ENCODE measurements around the gene ACSS2.

Gene ACSS2

DNA sequence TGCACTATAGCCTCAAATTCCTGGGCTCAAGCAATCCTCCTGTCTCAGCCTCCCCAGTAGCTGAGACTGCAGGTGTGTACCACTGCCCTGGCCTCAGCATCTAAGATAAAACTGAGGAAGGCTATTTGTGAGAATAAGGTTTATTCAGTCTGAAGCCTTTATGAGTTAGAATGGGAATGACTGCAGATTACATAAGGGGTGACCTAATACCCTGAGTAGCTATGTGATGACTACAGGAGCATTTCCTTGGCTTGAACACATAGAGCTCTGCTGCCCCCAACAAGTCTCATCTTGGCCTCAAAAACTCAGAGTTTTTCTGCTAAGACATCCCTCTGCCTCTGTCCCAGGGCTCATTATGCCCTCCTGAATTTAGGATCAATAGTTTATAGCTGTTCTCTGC, 71.6 kb downstream of the ACSS2 start:
- peaks cover 45% of the 10 kb centered on the region for H3K36me3 ChIP-seq (ENCODE audit: control insufficient read depth, insufficient read depth, low read length)
- peaks cover 6% of the 10 kb centered on the region for H3K4me1 ChIP-seq (ENCODE audit: control insufficient read depth, insufficient read depth, low read length, poor library complexity, severe bottlenecking)
- no peak overlapping the region for H3K4me3 ChIP-seq (ENCODE audit: extremely low read depth, insufficient read depth, low read length, poor library complexity, severe bottlenecking)
- H3K9me3 ChIP-seq (ENCODE audit: control insufficient read depth, low read length) = no peaks in the 10 kb centered on the region
- H3K27ac ChIP-seq (ENCODE audit: low read depth, low read length, severe bottlenecking) = no peak overlapping the region

DNA sequence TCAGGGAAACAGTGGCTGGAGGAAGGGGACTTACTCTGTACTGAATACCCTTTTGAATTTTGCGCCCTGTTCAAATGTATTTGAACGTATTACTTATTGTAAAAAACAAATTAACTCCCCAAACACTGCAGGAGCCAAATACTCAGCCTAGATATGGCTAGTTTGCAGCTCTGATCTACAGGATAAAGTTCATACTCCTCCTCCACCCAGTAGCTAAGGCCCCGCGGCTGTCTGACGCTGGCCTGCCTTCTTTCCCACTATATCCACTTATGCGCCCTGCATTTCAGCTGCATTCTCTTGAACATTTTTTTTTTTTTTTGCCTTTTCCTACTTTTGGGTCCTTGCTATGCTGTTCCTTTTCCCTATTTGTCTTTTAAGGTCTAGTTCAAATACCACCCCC, 72.7 kb downstream of the ACSS2 start:
- no peak overlapping the region for H3K27ac ChIP-seq (ENCODE audit: low read depth, low read length, severe bottlenecking)
- no peaks in the 10 kb centered on the region for H3K9me3 ChIP-seq (ENCODE audit: control insufficient read depth, low read length)
- H3K36me3 ChIP-seq (ENCODE audit: control insufficient read depth, insufficient read depth, low read length) = peaks cover 39% of the 10 kb centered on the region
- WGBS, 2 experiments (ENCODE audit: insufficient coverage in 2 of 2) = 88 to 92% methylated on average over 2 to 4 of the region's 6 CpGs
- H3K4me1 ChIP-seq (ENCODE audit: control insufficient read depth, insufficient read depth, low read length, poor library complexity, severe bottlenecking) = peaks cover 6% of the 10 kb centered on the region
- no peak overlapping the region for H3K4me3 ChIP-seq (ENCODE audit: extremely low read depth, insufficient read depth, low read length, poor library complexity, severe bottlenecking)

GRCh38 chr20:34951252-34951651, 74.8 kb downstream of the ACSS2 start:
- Histone ChIP-seq H3K4me3 (ENCODE audit: extremely low read depth, insufficient read depth, low read length, poor library complexity, severe bottlenecking) (no peak overlapping the region), H3K36me3 (ENCODE audit: control insufficient read depth, insufficient read depth, low read length) (peaks cover 24% of the 10 kb centered on the region), H3K27ac (ENCODE audit: low read depth, low read length, severe bottlenecking) (no peak overlapping the region), H3K9me3 (ENCODE audit: control insufficient read depth, low read length) (no peaks in the 10 kb centered on the region), H3K4me1 (ENCODE audit: control insufficient read depth, insufficient read depth, low read length, poor library complexity, severe bottlenecking) (peaks cover 9% of the 10 kb centered on the region)
- WGBS, 2 experiments (ENCODE audit: insufficient coverage in 2 of 2) = 100% methylated on average over 1 of the region's 2 CpGs; no CpG with 5 or more reads in 1 of the 2 experiments

DNA sequence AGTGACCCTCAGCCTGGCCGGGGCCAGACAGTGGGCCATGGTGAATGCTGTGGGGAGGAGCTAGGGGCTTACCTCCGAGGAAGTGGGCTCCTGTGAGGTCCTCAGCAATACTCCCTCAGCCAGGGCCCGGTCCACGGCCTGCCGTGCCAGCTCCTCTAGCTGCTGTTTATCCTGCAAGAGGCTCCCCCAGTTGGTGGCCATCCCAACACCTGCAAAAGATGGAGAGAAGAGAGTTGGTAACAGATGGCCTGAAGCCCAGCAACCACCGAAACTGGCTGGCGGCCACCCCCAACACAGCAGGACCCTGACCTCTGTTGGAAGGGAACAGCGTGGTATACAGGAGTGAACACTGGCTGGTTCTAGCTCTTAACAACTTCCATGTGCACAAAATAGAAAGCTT, 75.2 kb downstream of the ACSS2 start:
- no peak overlapping the region for H3K27ac ChIP-seq (ENCODE audit: low read depth, low read length, severe bottlenecking)
- WGBS, 2 experiments (ENCODE audit: insufficient coverage in 2 of 2) = 88 to 100% methylated on average over 2 to 8 of the region's 8 CpGs
- no peaks in the 10 kb centered on the region for H3K9me3 ChIP-seq (ENCODE audit: control insufficient read depth, low read length)
- no peak overlapping the region for H3K4me3 ChIP-seq (ENCODE audit: extremely low read depth, insufficient read depth, low read length, poor library complexity, severe bottlenecking)
- H3K4me1 ChIP-seq (ENCODE audit: control insufficient read depth, insufficient read depth, low read length, poor library complexity, severe bottlenecking) = peaks cover 9% of the 10 kb centered on the region
- peaks cover 20% of the 10 kb centered on the region for H3K36me3 ChIP-seq (ENCODE audit: control insufficient read depth, insufficient read depth, low read length)

GRCh38 chr20:34952671-34953070, 76.3 kb downstream of the ACSS2 start:
- H3K4me3 ChIP-seq (ENCODE audit: extremely low read depth, insufficient read depth, low read length, poor library complexity, severe bottlenecking) = no peak overlapping the region
- H3K4me1 ChIP-seq (ENCODE audit: control insufficient read depth, insufficient read depth, low read length, poor library complexity, severe bottlenecking) = peaks cover 9% of the 10 kb centered on the region
- H3K9me3 ChIP-seq (ENCODE audit: control insufficient read depth, low read length) = no peaks in the 10 kb centered on the region
- H3K27ac ChIP-seq (ENCODE audit: low read depth, low read length, severe bottlenecking) = no peak overlapping the region
- H3K36me3 ChIP-seq (ENCODE audit: control insufficient read depth, insufficient read depth, low read length) = peaks cover 14% of the 10 kb centered on the region
- 87 to 100% methylated on average over 3 to 4 of the region's 5 CpGs for WGBS, 2 experiments (ENCODE audit: insufficient coverage in 2 of 2)

DNA sequence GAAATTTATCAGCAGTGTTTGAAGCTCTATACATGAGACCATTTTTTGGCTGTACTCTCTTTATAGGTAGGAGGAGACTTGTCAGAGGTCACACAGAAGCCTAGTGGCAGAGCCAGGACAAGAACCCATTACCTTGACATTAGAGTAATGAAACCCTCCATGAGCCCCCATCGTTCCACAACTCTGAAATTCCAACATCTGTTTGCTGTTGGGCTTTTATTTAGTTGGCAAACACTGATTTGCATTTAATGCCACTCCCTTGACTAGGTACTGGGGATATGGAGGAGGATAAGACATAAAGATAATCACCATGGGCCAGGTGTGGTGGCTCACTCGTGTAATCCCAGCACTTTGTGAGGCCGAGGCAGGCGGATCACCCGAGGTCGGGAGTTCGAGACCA, 77.5 kb downstream of the ACSS2 start:
- peaks cover 14% of the 10 kb centered on the region for H3K36me3 ChIP-seq (ENCODE audit: control insufficient read depth, insufficient read depth, low read length)
- peaks cover 3% of the 10 kb centered on the region for H3K4me1 ChIP-seq (ENCODE audit: control insufficient read depth, insufficient read depth, low read length, poor library complexity, severe bottlenecking)
- WGBS, 2 experiments (ENCODE audit: insufficient coverage in 2 of 2) = 100% methylated on average over 3 of the region's 7 CpGs; no CpG with 5 or more reads in 1 of the 2 experiments
- H3K9me3 ChIP-seq (ENCODE audit: control insufficient read depth, low read length) = no peaks in the 10 kb centered on the region
- H3K27ac ChIP-seq (ENCODE audit: low read depth, low read length, severe bottlenecking) = no peak overlapping the region
- no peak overlapping the region for H3K4me3 ChIP-seq (ENCODE audit: extremely low read depth, insufficient read depth, low read length, poor library complexity, severe bottlenecking)

GRCh38 chr20:34954904-34955230, 78.5 kb downstream of the ACSS2 start:
- peaks cover 12% of the 10 kb centered on the region for H3K36me3 ChIP-seq (ENCODE audit: control insufficient read depth, insufficient read depth, low read length)
- 23 to 32% methylated on average over 9 to 10 of the region's 13 CpGs for WGBS, 2 experiments (ENCODE audit: insufficient coverage in 2 of 2)
- H3K27ac ChIP-seq (ENCODE audit: low read depth, low read length, severe bottlenecking) = peak overlapping the region; percentile 87
- peak overlapping the region; percentile 55 for H3K4me3 ChIP-seq (ENCODE audit: extremely low read depth, insufficient read depth, low read length, poor library complexity, severe bottlenecking)
- peaks cover 3% of the 10 kb centered on the region for H3K4me1 ChIP-seq (ENCODE audit: control insufficient read depth, insufficient read depth, low read length, poor library complexity, severe bottlenecking)
- H3K9me3 ChIP-seq (ENCODE audit: control insufficient read depth, low read length) = no peaks in the 10 kb centered on the region

- Histone ChIP-seq H3K4me3 (ENCODE audit: extremely low read depth, insufficient read depth, low read length, poor library complexity, severe bottlenecking) (peak within 1 kb of the TSS; percentile 55), H3K4me1 (ENCODE audit: control insufficient read depth, insufficient read depth, low read length, poor library complexity, severe bottlenecking) (peaks cover 3% of the 10 kb centered on the region), H3K9me3 (ENCODE audit: control insufficient read depth, low read length) (no peaks in the 10 kb centered on the region), H3K27ac (ENCODE audit: low read depth, low read length, severe bottlenecking) (peak within 1 kb of the TSS; percentile 87), H3K36me3 (ENCODE audit: control insufficient read depth, insufficient read depth, low read length) (peaks cover 7% of the 10 kb centered on the region)
- 0% methylated on average over 43 to 62 of the region's 62 CpGs for WGBS, 2 experiments (ENCODE audit: insufficient coverage in 2 of 2)
Measured at GRCh38 chr20:34955231-34956040, 79.0 kb downstream of the ACSS2 start, which contains the start of the genes GSS and MYH7B. Gene GSS, minus strand, starts transcription at chr20:34955806. Its CDS starts 3,954 bp downstream, at chr20:34951852. Gene MYH7B, plus strand, starts transcription at chr20:34955868. Its CDS starts 22,138 bp downstream, at chr20:34978006.

DNA sequence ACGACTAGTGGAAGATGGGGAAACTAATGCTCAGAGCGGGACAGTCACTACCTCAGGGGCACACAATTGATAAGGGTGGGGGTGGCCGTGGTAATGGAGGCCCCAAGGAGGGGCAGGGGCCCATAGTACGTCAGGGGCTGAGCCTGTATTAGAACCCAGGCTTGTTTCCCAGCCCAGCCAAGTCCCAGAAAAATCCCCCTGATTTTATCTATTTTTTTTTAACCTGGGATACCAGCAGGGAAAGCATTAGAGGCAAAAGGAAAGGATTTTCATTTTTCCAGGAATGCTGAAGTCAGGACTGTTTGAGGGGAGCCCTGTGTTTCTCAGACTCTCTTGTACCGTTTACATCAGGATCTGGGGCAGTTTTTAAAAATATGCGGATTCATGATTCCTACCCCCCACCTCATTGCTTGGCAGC, 79.6 kb downstream of the ACSS2 start:
- H3K9me3 ChIP-seq (ENCODE audit: control insufficient read depth, low read length) = no peaks in the 10 kb centered on the region
- H3K4me1 ChIP-seq (ENCODE audit: control insufficient read depth, insufficient read depth, low read length, poor library complexity, severe bottlenecking) = peaks cover 3% of the 10 kb centered on the region
- WGBS, 2 experiments (ENCODE audit: insufficient coverage in 2 of 2) = 0 to 26% methylated on average over 3 of the region's 6 CpGs
- H3K4me3 ChIP-seq (ENCODE audit: extremely low read depth, insufficient read depth, low read length, poor library complexity, severe bottlenecking) = peak overlapping the region; percentile 55
- peak overlapping the region; percentile 87 for H3K27ac ChIP-seq (ENCODE audit: low read depth, low read length, severe bottlenecking)
- peaks cover 7% of the 10 kb centered on the region for H3K36me3 ChIP-seq (ENCODE audit: control insufficient read depth, insufficient read depth, low read length)

GRCh38 chr20:34956751-34957472, 80.5 kb downstream of the ACSS2 start:
- no peak overlapping the region for H3K27ac ChIP-seq (ENCODE audit: low read depth, low read length, severe bottlenecking)
- no peaks in the 10 kb centered on the region for H3K36me3 ChIP-seq (ENCODE audit: control insufficient read depth, insufficient read depth, low read length)
- H3K9me3 ChIP-seq (ENCODE audit: control insufficient read depth, low read length) = no peaks in the 10 kb centered on the region
- H3K4me1 ChIP-seq (ENCODE audit: control insufficient read depth, insufficient read depth, low read length, poor library complexity, severe bottlenecking) = peaks cover 3% of the 10 kb centered on the region
- 90 to 93% methylated on average over 20 to 21 of the region's 21 CpGs for WGBS, 2 experiments (ENCODE audit: insufficient coverage in 2 of 2)
- H3K4me3 ChIP-seq (ENCODE audit: extremely low read depth, insufficient read depth, low read length, poor library complexity, severe bottlenecking) = no peak overlapping the region

- Histone ChIP-seq H3K4me3 (ENCODE audit: extremely low read depth, insufficient read depth, low read length, poor library complexity, severe bottlenecking) (no peak overlapping the region), H3K4me1 (ENCODE audit: control insufficient read depth, insufficient read depth, low read length, poor library complexity, severe bottlenecking) (no peaks in the 10 kb centered on the region), H3K9me3 (ENCODE audit: control insufficient read depth, low read length) (no peaks in the 10 kb centered on the region), H3K36me3 (ENCODE audit: control insufficient read depth, insufficient read depth, low read length) (no peaks in the 10 kb centered on the region), H3K27ac (ENCODE audit: low read depth, low read length, severe bottlenecking) (no peak overlapping the region)
- WGBS, 2 experiments (ENCODE audit: insufficient coverage in 2 of 2) = 83 to 100% methylated on average over 1 to 2 of the region's 5 CpGs
Measured at GRCh38 chr20:34964486-34964885, 88.1 kb downstream of the ACSS2 start.

Data from mesodermal cell (in vitro differentiated cells).